Measurements from ENCODE around the gene SACS.
"Not testable (repeated sequence)": the region's sequence is repeated elsewhere in the genome, so short reads cannot be mapped to it uniquely, and the experiment has no call there.

Gene SACS

DNA sequence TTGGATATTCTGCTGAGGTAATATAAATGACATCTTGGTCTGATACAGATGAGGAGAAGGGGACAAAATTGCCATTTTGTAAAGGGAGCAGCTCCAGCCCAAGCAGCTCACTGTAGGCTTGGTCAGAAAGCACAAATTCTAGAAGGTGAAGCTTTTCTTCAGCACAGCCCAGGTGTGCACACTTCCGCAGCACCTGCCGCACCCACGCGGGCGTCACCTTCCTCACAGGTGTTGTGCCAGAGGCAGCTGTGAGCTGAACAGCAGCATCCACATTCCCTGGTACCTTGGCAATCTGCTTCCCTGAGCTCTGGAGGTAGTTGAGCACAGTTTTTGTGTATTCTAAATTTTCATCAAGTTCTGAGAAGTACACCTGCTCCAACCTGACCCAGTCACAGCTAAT lies 79.0 kb downstream of the SACS start:
- DNase-seq = no peak

DNA sequence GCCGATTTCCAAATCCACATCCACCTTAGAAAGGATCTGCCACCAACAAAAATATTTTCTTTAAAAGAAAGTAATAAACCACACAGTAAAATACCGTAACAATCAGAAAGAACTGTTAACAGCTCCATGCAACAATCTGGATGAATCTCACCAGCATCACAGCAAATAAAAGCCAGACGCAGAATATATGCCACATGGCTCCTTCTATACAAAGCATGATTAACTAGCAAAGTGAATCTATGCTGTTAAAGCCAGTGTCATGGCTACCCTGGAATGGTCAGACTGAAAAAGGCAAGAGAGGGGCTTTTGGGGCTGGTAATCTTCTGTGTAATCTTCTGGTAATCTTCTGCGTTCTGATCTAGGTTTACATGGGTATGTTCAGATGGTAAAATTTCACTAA lies 81.3 kb downstream of the SACS start:
- no peak for DNase-seq

DNA sequence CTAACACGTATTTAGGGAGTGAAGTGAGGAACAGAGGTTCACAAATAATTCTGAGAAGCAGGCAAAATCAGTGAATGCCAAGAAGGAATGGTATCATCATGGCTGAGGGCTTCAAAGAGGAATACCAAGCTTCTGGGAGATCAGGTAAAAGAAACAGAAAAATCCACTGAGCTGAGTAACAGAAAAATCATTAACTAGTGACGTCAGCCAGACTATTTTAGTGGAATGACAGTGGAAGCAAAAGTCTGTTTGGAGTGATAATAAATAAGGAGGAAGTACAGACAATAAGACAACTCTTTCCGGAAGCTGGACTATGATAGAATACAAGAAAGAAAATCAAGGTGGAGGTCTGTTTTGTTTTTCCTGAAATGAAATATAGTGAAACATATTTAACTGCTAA lies 83.5 kb downstream of the SACS start:
- DNase-seq = no peak

DNA sequence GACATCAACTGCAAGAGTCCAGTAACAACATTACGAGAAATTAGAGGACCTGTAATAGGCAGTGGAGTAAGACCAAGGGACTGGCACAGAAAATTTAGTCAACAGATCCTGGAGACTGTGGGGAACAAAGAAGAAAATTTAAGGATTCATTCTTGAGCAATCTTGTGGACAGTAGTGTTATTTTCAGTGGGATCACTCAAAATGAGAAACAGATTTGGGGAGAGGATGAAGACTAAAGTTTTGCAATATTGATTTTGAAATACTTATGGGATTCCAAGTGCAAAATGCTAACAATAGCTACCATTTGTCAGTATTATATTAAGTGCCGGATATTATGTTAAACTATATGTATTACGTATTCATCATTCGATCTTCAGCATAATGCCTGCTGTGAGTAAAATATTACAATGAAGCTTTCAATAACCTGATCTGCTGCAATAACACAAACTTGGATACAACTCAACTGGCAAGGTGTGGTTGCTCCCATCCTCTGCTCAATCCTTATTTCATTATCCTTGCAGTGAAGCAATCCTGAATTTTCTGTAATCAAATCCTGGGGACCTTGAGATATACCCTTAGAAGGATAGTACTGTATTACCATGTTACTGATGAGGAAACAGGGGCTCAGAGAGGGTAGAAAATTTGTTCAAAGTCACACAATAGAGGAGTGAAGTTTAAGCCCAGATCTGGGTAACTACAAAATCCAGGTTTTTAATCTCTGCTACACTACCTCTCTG lies 84.2 kb downstream of the SACS start:
- DNase-seq = no peak

DNA sequence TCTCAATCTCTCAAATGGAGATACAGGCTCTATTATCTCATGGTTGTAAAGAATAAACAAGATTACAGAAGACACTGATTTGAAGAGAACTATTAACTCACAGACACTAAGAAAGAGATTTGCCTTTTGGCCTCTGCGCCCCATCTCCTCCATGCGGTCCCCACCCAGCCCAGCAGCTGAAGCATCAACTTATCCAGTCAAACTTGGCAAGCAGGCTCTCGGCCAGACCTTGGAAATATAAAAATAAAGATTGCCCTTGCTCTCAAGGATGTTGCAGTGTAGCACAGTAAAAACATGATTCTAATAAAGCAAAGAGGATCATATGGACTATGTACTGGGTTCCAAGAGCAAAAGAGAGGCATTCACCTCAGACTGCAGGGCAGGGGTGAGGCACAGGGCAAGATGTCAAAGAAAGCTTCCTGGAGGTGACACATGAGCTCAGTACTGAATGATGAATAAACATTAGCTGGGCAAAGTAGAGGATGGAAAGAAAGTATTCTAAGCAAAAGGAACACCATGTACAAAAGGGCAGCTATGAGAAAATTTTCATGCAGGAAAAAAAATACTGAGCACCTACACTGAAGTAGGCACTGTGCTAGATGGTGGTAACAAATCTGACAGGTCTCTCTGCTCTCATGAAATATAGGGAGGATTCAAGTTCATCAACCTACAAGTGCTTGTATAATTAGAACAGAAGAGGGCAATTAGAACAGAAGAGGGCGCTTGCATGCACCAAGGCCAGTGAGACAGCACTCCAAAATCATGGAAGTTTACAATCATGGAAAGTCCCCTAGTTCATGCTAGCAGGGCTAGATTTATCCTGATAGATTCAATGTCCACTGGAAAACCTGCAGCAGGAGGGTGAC lies 85.0 kb downstream of the SACS start:
- DNase-seq = no peak

DNA sequence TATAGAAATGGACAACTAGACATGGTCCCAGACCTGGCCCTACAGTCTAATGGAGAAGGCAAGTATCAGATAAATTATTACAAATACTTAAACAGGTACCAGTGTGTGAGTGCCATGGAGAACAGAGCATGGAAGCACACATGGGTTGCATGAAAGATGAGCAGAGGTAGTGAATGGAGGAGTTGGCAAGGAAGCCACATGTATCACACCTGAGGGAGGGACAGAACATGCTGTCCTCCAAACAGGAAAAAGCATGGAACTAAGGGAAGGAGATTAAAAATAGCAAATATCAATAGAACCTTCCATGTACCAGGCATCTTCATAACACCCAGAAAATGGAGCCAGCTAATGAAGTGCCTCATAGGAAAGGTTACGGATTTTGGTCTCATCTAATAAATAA lies 85.9 kb downstream of the SACS start:
- no peak for DNase-seq

DNA sequence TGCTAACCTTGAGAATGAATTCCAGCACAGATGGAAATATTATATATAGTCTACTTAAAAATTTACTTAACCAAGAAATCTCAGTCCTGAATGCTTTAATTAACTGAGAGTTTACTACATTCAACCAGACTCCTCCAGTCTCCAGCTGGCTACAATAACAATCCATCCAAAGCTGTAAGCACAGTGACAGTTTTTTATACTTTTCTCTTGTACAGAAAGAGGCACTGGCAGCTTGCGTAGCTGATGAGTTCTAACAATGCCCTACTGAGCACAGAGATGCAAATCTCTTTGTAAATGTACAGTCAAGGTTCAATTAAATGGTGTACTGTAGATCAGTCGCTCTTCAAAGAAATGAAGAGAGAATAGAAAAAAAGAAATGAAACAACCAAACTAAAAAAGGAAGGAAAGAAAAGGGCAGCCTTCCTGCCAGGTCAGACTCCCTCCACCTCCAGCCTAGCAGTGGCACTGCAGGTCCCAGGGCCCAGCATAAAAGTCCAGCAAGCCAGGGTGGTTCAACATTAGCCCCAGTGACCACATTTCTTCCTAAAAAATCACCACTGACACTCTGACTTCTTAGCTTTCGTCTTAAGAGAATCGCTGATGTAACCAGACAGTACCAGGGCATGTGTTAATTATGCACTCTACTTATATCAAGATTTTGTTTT lies 88.4 kb downstream of the SACS start:
- no peak for DNase-seq

DNA sequence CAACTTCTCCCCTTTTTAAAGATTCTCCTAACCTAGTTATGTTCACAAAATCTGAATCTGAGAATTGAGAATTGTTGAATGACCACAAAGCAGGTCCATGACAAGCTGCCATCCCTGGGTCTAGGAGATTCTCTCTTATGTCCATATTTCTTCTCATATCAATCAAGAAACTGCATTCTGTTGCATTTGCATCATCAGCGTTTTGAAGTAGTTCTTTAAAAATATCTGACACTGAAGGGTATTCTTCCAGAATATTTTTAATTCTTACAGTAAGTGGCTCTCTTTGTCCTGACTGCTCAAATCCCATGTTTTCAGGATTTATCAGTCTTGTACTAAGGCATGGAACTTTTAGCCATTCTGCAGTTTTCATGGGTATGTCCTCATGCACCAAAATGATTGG lies 94.3 kb downstream of the SACS start:
- DNase-seq = no peak

DNA sequence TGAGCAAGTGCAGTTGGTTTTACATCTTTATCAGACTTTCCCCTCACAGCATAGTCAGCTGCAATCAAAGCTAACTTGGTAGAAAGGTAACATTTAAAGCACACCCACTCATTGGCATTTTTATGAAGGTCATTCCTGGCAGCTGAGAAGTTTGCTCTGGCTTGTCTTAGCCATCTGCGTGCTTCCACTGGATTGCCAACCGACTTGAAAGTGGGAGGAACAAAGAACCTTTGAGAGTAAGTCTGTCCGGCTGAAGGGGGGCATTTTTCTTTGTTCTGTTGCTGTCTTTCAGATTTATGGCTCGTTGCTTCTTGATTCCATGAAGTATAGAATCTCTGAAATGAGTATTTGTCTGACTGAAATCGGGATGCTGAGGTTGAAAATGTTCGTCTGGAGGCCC lies 103.1 kb downstream of the SACS start:
- no peak for DNase-seq

DNA sequence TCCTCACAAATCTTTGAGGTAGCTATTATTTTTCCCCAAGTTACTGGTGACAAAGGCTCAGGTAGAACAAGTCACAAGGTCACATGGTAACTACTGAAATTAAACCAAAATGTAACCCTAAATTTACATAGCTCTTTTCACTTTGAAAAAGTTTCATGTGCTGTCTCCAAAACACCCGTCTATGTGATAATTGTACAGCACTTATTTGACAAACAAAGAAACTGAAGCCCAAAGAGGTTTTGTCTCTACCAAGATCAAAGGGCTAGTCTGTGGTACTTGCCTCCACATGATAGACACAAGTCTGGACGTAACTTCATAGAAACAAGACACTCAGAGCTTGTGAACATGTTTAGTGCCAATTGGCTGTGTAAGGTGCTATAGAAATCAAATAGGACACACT lies 108.3 kb downstream of the SACS start:
- no peak for DNase-seq

DNA sequence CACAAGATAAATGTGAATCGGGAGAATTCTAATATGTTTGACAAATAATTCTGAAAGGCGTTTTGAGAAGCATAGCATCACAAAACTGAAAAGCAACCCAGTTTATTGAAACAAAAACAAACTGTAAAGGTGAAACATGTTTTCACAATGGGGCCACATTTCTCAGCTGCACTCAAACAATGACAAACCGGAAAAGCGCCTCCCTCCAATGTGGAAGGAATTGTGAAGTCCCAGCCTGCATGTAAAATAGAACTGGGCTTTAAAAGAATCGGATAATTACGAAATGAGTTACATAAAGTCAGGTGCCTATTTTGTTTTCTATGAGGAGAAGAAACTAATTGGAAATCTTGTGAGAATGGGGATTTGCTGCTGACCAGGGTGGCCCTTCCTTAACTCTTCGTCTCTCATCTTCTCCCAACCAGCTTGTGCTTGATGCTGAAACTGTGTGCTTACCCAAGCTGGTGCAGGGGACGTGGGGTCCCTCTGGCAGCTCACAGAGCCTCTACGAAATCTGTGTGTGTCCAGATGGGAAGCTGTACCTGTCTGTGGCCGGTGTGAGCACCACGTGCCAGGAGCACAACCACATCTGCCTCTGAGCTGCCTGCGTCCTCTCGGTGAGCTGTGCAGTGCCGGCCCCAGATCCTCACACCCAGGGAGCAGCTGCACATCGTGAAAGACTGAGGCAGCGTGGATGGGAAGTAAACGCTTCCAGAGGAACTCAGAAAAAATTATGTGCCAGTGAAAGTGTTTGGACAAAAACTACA lies 109.4 kb downstream of the SACS start:
- DNase-seq = no peak

DNA sequence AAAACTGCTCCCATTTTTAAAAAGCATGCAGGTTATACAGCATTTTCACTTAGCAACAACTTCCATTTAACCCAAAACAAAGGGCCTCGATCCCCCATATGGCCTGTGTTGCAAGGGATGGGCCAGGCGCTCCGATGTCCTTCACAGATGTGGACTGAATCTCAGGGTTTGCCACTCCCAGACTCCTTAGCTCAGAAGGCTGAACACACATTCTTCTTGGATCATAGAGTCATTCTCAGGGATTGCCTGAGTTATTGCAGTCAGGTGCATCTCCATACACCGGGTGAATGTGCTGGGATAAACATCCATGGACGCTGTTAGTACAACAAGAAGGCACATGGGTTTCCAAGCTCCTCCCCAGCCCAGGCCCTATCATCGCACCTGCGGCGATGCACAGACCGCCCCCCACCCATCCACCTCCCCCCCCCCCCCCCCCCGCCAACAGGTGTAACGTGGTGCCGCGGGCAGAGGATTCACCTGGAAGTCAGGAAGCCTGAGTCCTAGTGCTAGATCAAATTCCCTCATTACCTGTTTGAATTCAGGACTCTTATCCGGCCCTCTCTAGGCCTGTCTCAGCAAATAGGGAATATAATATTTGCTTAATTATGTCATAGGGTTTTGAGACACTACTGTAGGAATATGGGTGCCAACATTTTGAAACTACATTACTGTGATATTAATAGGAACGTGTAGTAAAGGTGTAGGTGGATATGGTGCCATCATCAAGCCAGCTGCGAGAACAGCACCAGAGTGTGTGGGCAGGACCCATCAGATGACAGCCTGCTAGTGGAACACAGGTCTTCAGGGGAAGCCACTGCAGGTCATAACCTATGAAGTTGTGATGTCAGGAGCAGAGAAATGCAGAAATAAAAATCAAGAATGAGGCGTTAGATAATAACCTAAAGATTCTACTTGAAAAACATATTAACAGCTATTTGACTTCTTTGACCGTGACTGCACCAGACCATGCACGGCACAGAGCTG lies 110.9 kb downstream of the SACS start:
- no peak for DNase-seq

DNA sequence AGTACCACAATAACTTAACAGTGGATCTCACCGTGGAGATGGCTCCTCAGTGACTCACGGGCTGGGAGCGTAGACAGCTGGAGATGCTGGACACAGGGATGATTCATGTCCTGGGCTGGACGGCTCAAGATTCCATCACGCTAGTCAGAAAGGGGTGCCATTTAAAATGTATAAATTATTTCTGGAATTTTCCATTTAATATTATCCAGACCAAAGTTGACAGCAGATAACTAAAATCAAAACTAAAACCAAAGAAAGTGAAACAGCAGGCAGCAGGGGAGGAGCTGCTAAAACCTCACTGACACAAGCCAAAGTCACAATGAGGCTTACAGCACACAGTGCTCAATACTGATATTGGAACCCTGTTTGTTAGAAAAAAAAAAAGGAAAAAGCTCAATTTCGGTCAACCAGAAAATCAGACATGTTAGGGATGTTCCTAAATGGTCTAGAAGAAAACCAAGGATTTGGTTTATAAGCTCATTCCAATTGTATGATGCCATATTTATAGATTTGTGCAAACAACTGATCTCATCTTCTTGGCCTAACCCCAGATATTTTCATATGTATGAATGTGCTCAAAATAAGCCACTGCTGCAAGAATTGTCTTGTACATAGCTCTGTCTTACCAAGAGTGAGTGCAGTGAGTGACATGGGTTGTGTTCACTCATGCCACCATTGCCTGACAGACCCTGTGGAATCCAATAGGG lies 111.8 kb downstream of the SACS start:
- peak; percentile 60 for DNase-seq

DNA sequence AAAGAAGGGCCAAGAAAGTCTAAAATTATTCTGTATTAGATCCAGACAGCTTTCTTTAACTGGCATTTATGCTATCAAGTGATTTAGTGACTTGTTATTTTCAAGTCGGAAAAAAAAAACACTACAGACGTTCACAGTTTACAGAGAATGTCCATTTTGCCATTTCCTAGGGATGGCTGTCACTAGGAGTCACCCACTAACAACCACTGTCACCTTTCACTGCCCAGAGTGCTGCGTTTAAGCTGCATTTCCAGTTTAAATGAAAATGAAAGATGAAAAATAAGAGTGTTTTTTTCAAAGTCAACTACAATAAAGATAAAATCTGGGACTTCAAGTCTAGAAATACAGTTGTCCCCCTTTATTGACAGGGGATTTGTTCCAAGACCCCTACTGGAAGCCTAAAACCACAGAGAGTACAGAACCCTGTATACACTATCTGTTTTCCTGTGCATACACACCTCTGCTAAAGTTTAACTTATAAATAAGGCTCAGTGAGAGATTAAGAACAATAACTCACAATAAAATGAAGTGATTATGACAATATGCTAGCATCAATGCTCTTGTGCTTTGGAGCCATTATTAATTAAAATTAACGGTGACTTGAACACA lies 112.5 kb downstream of the SACS start:
- DNase-seq = no peak

DNA sequence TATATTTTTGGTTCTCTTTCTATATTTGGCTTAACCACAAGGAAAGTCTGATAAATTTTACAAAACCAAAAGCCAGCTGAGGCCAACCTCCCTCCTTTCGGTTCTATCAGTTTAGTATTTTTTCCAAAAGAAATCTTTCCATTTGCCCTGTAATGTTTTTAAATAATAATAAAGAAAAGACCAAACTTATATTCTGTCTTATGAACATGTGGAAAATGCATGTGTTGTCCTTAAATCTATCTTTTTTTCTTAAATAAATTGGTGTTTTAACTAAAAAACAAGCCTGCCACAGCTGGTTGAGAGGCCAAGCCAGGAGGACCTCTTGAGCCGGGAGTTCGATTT lies 113.6 kb downstream of the SACS start:
- DNase-seq = no peak

DNA sequence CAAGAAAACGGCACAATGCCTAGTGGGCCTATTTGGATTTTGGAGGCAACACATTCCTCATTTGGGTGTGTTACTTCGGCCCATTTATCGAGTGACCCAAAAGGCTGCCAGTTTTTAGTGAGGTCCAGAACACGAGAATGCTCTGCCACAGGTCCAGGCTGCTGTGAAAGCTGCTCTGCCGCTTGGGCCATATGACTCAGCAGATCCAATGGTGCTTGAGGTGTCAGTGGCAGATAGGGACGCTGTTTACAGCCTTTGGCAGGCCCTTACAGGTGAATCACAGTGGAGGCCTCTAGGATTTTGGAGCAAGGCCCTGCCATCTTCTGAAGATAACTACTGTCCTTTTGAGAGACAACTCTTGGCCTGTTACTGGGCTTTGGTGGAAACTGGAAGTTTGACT lies 118.7 kb downstream of the SACS start:
- DNase-seq = not testable (repeated sequence)

DNA sequence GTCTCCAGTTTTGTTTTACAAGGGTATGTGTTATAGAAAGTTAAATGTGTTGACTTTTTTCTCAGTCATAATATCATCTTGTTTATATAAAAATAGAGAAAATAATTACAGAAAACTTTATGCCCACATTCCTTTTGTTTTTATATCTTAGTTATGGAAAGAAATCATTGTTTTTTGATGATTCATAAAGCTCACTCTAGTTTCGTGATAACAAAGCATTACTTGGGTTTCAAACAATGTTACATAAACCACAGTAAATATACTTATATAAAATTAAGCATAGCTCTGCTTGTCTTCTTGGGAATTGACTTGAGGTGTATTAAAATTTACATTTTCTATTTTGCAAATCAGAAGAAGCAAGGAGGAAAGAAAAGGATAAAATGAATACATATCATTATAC lies 140.9 kb downstream of the SACS start:
- no peak for DNase-seq

DNA sequence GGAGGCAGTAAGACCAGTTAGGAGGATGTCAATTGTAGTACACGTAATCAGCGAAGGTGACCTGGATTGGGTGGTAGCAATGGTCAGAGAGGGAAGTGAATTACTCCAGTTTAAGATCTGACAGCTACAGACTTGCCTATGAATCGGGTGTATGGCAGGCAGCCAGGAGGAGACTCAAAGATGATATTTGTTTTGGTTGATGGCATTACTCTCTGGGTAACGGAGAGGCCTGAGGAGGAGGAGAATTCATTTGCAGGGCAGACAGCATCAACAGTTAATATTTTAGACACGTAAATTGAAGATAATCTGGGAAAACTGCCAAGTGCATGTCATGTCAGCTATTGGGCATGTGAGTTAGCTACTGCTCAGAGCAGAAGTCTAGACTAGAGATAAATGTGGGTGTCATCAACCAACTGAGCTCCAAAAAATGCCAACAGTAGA lies 143.6 kb downstream of the SACS start:
- no peak for DNase-seq

DNA sequence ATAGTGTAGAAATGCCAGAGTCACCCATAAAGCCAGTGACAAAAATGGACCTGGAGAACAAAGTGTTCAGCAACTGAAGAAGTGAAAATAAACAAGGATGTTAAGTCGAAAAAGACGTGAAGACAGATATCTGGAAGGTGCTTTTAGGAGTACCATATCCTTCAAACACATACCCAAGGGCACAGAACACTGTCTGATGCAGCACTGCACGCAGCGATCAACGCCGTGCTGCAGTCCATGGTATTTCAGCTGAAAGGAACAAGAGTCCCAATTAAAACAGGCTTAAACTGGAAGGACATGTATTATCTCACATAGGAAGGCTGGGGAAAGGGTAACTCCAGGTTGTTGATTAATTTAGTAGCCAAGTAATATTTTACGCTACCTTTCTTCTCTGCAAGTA lies 144.5 kb downstream of the SACS start:
- DNase-seq = no peak

DNA sequence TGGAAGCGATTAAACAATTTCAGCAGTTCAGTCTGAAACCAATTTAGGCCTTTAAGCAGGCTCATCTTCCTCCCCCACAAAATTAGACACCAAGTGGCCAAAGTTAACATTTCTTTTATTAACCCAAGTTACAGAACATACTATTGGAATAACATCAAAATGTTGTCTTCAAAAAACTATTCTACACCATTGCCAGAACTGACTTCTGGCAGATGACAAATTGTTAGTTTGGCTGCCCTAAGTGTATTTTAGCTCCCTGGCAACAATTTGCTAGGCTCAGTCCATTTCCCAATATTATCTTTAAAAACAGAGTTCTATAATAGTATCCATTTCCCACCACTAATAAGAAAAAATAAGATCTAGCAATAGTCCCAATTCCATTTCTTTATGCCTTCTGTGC lies 144.9 kb downstream of the SACS start:
- no peak for DNase-seq

DNA sequence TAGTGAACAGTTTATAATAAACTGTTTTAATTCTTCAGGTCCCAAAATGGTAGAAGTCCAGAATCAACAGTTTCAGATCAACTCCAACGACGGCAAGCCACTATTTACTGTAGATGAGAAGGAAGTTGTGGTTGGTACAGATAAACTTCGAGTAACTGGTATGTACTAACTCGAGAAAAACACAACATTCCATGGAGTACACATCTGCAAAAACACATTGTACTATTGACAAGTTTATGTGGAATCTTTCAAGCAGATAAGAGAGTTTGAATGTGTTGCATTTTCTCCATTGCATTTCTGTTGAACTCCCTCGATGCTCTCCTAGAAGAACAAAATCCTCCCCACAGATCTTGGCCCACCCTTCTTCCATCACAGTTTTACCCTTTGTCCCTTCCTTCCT lies 154.2 kb downstream of the SACS start:
- no peak for DNase-seq
